Panc1 (cell line): ENCODE results near the gene TERF2IP. TPM values are rescaled to one million over a fixed set of nuclear protein-coding genes. Genes with fewer than 3 reads are reported as not detected.

Experiments
- ATAC-seq: fragments of 200-7000 bp; cut with Tn5 transposase; 2 replicates; pipeline ENCODE4 v1.9.1; 2020; ENCODE audit warnings: mild to moderate bottlenecking, moderate library complexity
- BruUV-seq: library from RNA; stranded (reverse); fragments of 400-500 nt; replicated peaks from 2 replicates; lab custom pipeline; 2021; lab: Mats Ljungman, UMichigan
- CTCF ChIA-PET: fragments of 300-600 bp; sonication (Branson Sonifier 250); formaldehyde crosslinking; loops from one replicate; lab custom pipeline; 2022; ENCODE audit warnings: antibody characterized with exemption; lab: Charles Lee
- POLR2A ChIA-PET: fragments of 300-600 bp; sonication (Branson Sonifier 250); formaldehyde crosslinking; loops from one replicate; lab custom pipeline; 2022; ENCODE audit warnings: antibody characterized with exemption; lab: Charles Lee
- DNase-seq: peaks from one replicate; pipeline ENCODE4 v3.0.0-alpha.2; 2010; ENCODE audit warnings: low read depth, low spot score
- H3K27ac ChIP-seq: 2 replicates; pipeline ENCODE4 v1.5.1; 2011; ENCODE audit warnings: mild to moderate bottlenecking, low read length, inconsistent platforms
- H3K27me3 ChIP-seq: fragments of 200-500 bp; sonication (Bioruptor generic); 2 replicates; pipeline ENCODE4 v1.6.0; 2014; ENCODE audit warnings: low read length, inconsistent platforms; ENCODE audit not compliant: control insufficient read depth, insufficient read depth
- H3K36me3 ChIP-seq: fragments of 200-500 bp; sonication (Bioruptor generic); 2 replicates; pipeline ENCODE4 v1.5.1; 2014; ENCODE audit warnings: inconsistent platforms, mild to moderate bottlenecking, low read length, moderate library complexity; ENCODE audit not compliant: control insufficient read depth, insufficient read depth
- H3K4me1 ChIP-seq: 2 replicates; pipeline ENCODE4 v1.5.1; 2011; ENCODE audit warnings: inconsistent platforms, mild to moderate bottlenecking, low read length, moderate library complexity; ENCODE audit not compliant: control insufficient read depth, insufficient read depth
- H3K4me3 ChIP-seq, 2 experiments: 2 replicates each; pipeline ENCODE4 v1.5.1; 2011 to 2012; ENCODE audit warnings: low read depth in 2 of 2, low read length in 2 of 2, mild to moderate bottlenecking in 2 of 2, inconsistent platforms in 1 of 2, moderate library complexity in 1 of 2
- H3K9me3 ChIP-seq: fragments of 200-500 bp; sonication (Bioruptor generic); 2 replicates; pipeline ENCODE4 v1.5.1; 2014; ENCODE audit warnings: low read depth, mild to moderate bottlenecking, inconsistent platforms, low read length, moderate library complexity; ENCODE audit not compliant: control insufficient read depth, insufficient read depth
- POLR2AphosphoS5 ChIP-seq: IDR thresholded peaks from 2 replicates; pipeline ENCODE4 v1.6.1; 2012; ENCODE audit warnings: mild to moderate bottlenecking, low read depth, low read length, moderate library complexity
- REST ChIP-seq, 2 experiments: IDR thresholded peaks; 2 replicates each; pipeline ENCODE4 v1.6.1; 2011 to 2012; ENCODE audit warnings: low read depth in 2 of 2, control low read depth in 1 of 2, low read length in 1 of 2, mild to moderate bottlenecking in 1 of 2, moderate library complexity in 1 of 2; ENCODE audit not compliant: insufficient read depth in 1 of 2
- SIN3A ChIP-seq: IDR thresholded peaks from 2 replicates; pipeline ENCODE4 v1.6.1; 2012; ENCODE audit warnings: low read depth, mild to moderate bottlenecking, low read length, moderate library complexity, borderline replicate concordance; ENCODE audit not compliant: insufficient read depth
- TCF7L2 ChIP-seq: IDR thresholded peaks from 2 replicates; pipeline ENCODE4 v1.6.1; 2011; ENCODE audit warnings: mild to moderate bottlenecking, low read depth, low read length, inconsistent platforms
- in situ Hi-C: cut with HindIII; loops from 2 replicates; pipeline ENCODE4 v1.10.0; 2016; ENCODE audit warnings: low sequenced_read_pairs, low pct_unique_long_range_greater_than_20kb
- intact Hi-C: fragments of 100-400 bp; cut with micrococcal nuclease; formaldehyde crosslinking; loops from one replicate; pipeline ENCODE4 v1.10.0; 2022; ENCODE audit not compliant: unreplicated experiment
- total RNA-seq: library from RNA; stranded (reverse); gene quantifications from one replicate; pipeline ENCODE4 v1.2.1, GENCODE V29; 2021; ENCODE audit not compliant: unreplicated experiment
- TF ChIP-seq, protein P1 (sequence below): fragments of 450-650 bp; IDR thresholded peaks from 2 replicates; pipeline ENCODE4 v1.5.1; 2017; ENCODE audit warnings: mild to moderate bottlenecking

Gene TERF2IP
- total RNA-seq, 1 experiment from 2014 or later: 23.3 TPM

- Histone ChIP-seq H3K9me3 (no peaks in the 10 kb centered on the region), H3K27ac (no peak overlapping the region), H3K4me3 (no peak overlapping the region), H3K36me3 (no peaks in the 10 kb centered on the region), H3K27me3 (no peaks in the 10 kb centered on the region), H3K4me1 (no peaks in the 10 kb centered on the region)
- ATAC-seq (no peak), DNase-seq (no peak)
- in situ Hi-C loops: no loop called here
- ChIA-PET CTCF (no interaction called here), POLR2A (no interaction called here)
- no TSS peak for BruUV-seq
- TF ChIP-seq POLR2AphosphoS5: no peak
- no peak for TF ChIP-seq SIN3A
- no peak for TF ChIP-seq REST (IDR thresholded peaks at IDR 0.05; ENCODE audit: insufficient read depth in 1 of 2, low read depth in 2 of 2, low read length in 1 of 2)
- TF ChIP-seq TCF7L2: no peak
- TF ChIP-seq, protein P1, sequence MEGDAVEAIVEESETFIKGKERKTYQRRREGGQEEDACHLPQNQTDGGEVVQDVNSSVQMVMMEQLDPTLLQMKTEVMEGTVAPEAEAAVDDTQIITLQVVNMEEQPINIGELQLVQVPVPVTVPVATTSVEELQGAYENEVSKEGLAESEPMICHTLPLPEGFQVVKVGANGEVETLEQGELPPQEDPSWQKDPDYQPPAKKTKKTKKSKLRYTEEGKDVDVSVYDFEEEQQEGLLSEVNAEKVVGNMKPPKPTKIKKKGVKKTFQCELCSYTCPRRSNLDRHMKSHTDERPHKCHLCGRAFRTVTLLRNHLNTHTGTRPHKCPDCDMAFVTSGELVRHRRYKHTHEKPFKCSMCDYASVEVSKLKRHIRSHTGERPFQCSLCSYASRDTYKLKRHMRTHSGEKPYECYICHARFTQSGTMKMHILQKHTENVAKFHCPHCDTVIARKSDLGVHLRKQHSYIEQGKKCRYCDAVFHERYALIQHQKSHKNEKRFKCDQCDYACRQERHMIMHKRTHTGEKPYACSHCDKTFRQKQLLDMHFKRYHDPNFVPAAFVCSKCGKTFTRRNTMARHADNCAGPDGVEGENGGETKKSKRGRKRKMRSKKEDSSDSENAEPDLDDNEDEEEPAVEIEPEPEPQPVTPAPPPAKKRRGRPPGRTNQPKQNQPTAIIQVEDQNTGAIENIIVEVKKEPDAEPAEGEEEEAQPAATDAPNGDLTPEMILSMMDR: no peak
- intact Hi-C loops: no loop called here
Observed at GRCh38 chr16:75679366-75679765, 31.8 kb downstream of the TERF2IP start.

DNA sequence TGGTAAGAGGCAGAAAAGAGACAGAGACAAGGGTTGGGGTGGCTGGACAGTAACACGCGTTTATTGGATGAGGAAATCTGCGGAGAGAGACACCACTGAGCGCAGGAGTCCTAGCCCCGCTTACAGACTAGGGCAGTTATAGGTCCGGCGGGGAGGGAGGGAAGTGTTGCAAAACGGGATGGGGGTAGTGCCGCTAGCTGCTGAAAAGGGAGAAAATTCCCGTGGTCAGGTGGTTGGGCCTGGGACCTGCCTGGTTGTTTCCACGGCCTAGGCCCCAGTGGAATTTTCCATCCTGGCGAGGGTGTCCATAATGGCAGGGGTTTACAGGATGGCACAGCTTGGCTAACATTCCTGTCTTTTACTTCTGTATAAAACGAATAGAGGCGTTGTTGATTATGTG is 34.7 kb downstream of the TERF2IP start:
- Histone ChIP-seq H3K4me3 (no peak overlapping the region), H3K27me3 (no peaks in the 10 kb centered on the region), H3K27ac (no peak overlapping the region), H3K9me3 (no peaks in the 10 kb centered on the region), H3K4me1 (no peaks in the 10 kb centered on the region), H3K36me3 (no peaks in the 10 kb centered on the region)
- DNase-seq (no peak), ATAC-seq (no peak)
- TF ChIP-seq TCF7L2: no peak
- no peak for TF ChIP-seq POLR2AphosphoS5
- no peak for TF ChIP-seq SIN3A
- TF ChIP-seq, protein P1: no peak
- TF ChIP-seq REST (IDR thresholded peaks at IDR 0.05; ENCODE audit: insufficient read depth in 1 of 2, low read depth in 2 of 2, low read length in 1 of 2): no peak
- POLR2A ChIA-PET: no interaction called here
- CTCF ChIA-PET: no interaction called here
- BruUV-seq: no TSS peak
- in situ Hi-C loops: no loop called here
- intact Hi-C loops: no loop called here
